HG03439 (cell line): Measurements from ENCODE around the gene UNC79.

ENCODE experiments used
- ATAC-seq: cut with Tn5 transposase; IDR thresholded peaks from one replicate; pipeline ENCODE4 v1.9.1; 2021; ENCODE audit warnings: mild to moderate bottlenecking, moderate library complexity; ENCODE audit not compliant: unreplicated experiment

Gene UNC79

GRCh38 chr14:93705513-93706156, 274.9 kb downstream of the UNC79 start:
- no peak for ATAC-seq

- ATAC-seq, result no peak
Measured at GRCh38 chr14:93706360-93706955, 275.7 kb downstream of the UNC79 start.

GRCh38 chr14:93707475-93707874, 276.7 kb downstream of the UNC79 start:
- ATAC-seq, result no peak

GRCh38 chr14:93708311-93708734, 277.6 kb downstream of the UNC79 start:
- no peak for ATAC-seq

GRCh38 chr14:93708800-93709199, 278.1 kb downstream of the UNC79 start:
- no peak for ATAC-seq

GRCh38 chr14:93709249-93709648, 278.5 kb downstream of the UNC79 start:
- ATAC-seq, result no peak

GRCh38 chr14:93712079-93712837, 281.5 kb downstream of the UNC79 start:
- ATAC-seq, result no peak

- no peak for ATAC-seq
Measured at GRCh38 chr14:93712838-93713724, 282.3 kb downstream of the UNC79 start.

- ATAC-seq, result no peak
Measured at GRCh38 chr14:93713726-93714405, 283.1 kb downstream of the UNC79 start.

- ATAC-seq, result no peak
Measured at GRCh38 chr14:93714605-93715004, 283.9 kb downstream of the UNC79 start.

GRCh38 chr14:93715279-93715927, 284.7 kb downstream of the UNC79 start:
- no peak for ATAC-seq

GRCh38 chr14:93716002-93716745, 285.4 kb downstream of the UNC79 start:
- ATAC-seq, result no peak

GRCh38 chr14:93716746-93717667, 286.3 kb downstream of the UNC79 start:
- no peak for ATAC-seq

GRCh38 chr14:93717668-93718320, 287.1 kb downstream of the UNC79 start:
- ATAC-seq, result no peak

GRCh38 chr14:93719256-93719655, 288.5 kb downstream of the UNC79 start:
- no peak for ATAC-seq

GRCh38 chr14:93720076-93720815, 289.5 kb downstream of the UNC79 start:
- no peak for ATAC-seq

- no peak for ATAC-seq
Measured at GRCh38 chr14:93720981-93721483, 290.3 kb downstream of the UNC79 start.
